Endothelial cell of umbilical vein (primary cell): ENCODE measurements around the gene CFD.

Experiments
- EZH2 ChIP-seq: IDR thresholded peaks from 2 replicates; pipeline ENCODE4 v1.6.1; 2012; ENCODE audit warnings: borderline replicate concordance, low read depth, mild to moderate bottlenecking, moderate library complexity, low read length, inconsistent platforms; ENCODE audit not compliant: severe bottlenecking
- FOS ChIP-seq: IDR thresholded peaks from 2 replicates; pipeline ENCODE4 v1.6.1; 2011; ENCODE audit warnings: mild to moderate bottlenecking, low read length, moderate library complexity, borderline replicate concordance; ENCODE audit not compliant: insufficient read depth
- MYC ChIP-seq: IDR thresholded peaks from one replicate; pipeline ENCODE4 v1.6.1; 2011; ENCODE audit warnings: mild to moderate bottlenecking, low read depth, low read length
- POLR2A ChIP-seq: IDR thresholded peaks from 2 replicates; pipeline ENCODE4 v1.6.1; 2012; ENCODE audit warnings: low read depth, mild to moderate bottlenecking, control low read depth, low read length
- POLR2AphosphoS5 ChIP-seq: IDR thresholded peaks from 2 replicates; pipeline ENCODE4 v1.6.1; 2012; ENCODE audit warnings: low read depth, mild to moderate bottlenecking, control low read depth, low read length, moderate library complexity; ENCODE audit not compliant: insufficient read depth
- TF ChIP-seq, protein P1 (sequence below), 2 donors: IDR thresholded peaks; 1 replicate in 1 of 2; 2 replicates in 1 of 2; pipeline ENCODE4 v1.5.1; 2011; ENCODE audit warnings: low read length in 2 of 2, mild to moderate bottlenecking in 2 of 2, moderate library complexity in 2 of 2, control low read depth in 1 of 2, inconsistent platforms in 1 of 2, low read depth in 1 of 2; ENCODE audit not compliant: insufficient read depth in 1 of 2; ENCODE audit errors: extremely low read depth in 1 of 2
- TF ChIP-seq, protein P2 (sequence below): IDR thresholded peaks from 2 replicates; pipeline ENCODE4 v1.6.1; 2011; ENCODE audit not compliant: insufficient read depth, insufficient read length

DNA sequence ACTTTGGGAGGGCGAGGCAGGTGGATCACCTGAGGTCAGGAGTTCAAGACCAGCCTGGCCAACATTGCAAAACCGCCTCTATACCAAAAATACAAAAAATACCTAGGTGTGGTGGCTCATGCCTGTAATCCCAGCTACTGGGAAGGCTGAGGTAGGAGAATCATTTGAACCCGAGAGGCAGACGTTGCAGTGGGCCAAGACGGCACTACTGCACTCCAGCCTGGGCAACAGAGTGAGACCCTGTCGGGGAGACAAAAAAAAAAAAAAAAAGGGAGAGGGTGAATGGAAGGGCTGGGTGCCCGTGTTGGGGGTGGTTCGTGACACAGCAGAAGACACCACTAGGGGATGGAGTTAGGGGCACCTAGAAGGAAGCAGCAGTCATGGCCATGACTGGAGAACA, 10.8 kb downstream of the CFD start:
- TF ChIP-seq POLR2AphosphoS5 (no peak), POLR2A (no peak), EZH2 (no peak), MYC (no peak), FOS (no peak)
- TF ChIP-seq, protein P1, sequence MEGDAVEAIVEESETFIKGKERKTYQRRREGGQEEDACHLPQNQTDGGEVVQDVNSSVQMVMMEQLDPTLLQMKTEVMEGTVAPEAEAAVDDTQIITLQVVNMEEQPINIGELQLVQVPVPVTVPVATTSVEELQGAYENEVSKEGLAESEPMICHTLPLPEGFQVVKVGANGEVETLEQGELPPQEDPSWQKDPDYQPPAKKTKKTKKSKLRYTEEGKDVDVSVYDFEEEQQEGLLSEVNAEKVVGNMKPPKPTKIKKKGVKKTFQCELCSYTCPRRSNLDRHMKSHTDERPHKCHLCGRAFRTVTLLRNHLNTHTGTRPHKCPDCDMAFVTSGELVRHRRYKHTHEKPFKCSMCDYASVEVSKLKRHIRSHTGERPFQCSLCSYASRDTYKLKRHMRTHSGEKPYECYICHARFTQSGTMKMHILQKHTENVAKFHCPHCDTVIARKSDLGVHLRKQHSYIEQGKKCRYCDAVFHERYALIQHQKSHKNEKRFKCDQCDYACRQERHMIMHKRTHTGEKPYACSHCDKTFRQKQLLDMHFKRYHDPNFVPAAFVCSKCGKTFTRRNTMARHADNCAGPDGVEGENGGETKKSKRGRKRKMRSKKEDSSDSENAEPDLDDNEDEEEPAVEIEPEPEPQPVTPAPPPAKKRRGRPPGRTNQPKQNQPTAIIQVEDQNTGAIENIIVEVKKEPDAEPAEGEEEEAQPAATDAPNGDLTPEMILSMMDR (IDR thresholded peaks at IDR 0.05; ENCODE audit: extremely low read depth in 1 of 2, insufficient read depth in 1 of 2, low read depth in 1 of 2, low read length in 2 of 2), result no peak
- TF ChIP-seq, protein P2, sequence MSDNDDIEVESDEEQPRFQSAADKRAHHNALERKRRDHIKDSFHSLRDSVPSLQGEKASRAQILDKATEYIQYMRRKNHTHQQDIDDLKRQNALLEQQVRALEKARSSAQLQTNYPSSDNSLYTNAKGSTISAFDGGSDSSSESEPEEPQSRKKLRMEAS, result no peak
